ENCODE results near the gene HOXC6.

GRCh38 chr12:54059668-54060067 is 31.4 kb downstream of the HOXC6 start:
- TF ChIP-seq, protein P1, sequence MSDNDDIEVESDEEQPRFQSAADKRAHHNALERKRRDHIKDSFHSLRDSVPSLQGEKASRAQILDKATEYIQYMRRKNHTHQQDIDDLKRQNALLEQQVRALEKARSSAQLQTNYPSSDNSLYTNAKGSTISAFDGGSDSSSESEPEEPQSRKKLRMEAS (IDR thresholded peaks at IDR 0.05), result no peak
- TF ChIP-seq POLR2AphosphoS5 (IDR thresholded peaks at IDR 0.05; ENCODE audit: low read depth, low read length), result no peak
- TF ChIP-seq, protein P2, sequence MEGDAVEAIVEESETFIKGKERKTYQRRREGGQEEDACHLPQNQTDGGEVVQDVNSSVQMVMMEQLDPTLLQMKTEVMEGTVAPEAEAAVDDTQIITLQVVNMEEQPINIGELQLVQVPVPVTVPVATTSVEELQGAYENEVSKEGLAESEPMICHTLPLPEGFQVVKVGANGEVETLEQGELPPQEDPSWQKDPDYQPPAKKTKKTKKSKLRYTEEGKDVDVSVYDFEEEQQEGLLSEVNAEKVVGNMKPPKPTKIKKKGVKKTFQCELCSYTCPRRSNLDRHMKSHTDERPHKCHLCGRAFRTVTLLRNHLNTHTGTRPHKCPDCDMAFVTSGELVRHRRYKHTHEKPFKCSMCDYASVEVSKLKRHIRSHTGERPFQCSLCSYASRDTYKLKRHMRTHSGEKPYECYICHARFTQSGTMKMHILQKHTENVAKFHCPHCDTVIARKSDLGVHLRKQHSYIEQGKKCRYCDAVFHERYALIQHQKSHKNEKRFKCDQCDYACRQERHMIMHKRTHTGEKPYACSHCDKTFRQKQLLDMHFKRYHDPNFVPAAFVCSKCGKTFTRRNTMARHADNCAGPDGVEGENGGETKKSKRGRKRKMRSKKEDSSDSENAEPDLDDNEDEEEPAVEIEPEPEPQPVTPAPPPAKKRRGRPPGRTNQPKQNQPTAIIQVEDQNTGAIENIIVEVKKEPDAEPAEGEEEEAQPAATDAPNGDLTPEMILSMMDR (IDR thresholded peaks at IDR 0.05; ENCODE audit: control extremely low read depth in 1 of 3, insufficient read depth in 1 of 3, low read depth in 1 of 3, low read length in 3 of 3), result no peak
- no peak for TF ChIP-seq SRF (IDR thresholded peaks at IDR 0.05; ENCODE audit: low read depth, low read length)
- TF ChIP-seq CREB1 (IDR thresholded peaks at IDR 0.05), result no peak
- TF ChIP-seq EZH2 (IDR thresholded peaks at IDR 0.05; ENCODE audit: low read depth, low read length, severe bottlenecking), result no peak
- no peak for TF ChIP-seq EP300 (IDR thresholded peaks at IDR 0.05; ENCODE audit: borderline replicate concordance in 1 of 2, low read depth in 2 of 2, low read length in 2 of 2)
- no peak for TF ChIP-seq SIN3A (conservative IDR thresholded peaks at IDR 0.05 in 1 of 2, IDR thresholded peaks at IDR 0.05 in 1 of 2; ENCODE audit: low read depth in 1 of 2, low read length in 2 of 2)
- TF ChIP-seq USF2 (IDR thresholded peaks at IDR 0.05; ENCODE audit: low read length), result no peak
- TF ChIP-seq GABPA (IDR thresholded peaks at IDR 0.05; ENCODE audit: borderline replicate concordance, insufficient read depth, low read length), result no peak

All from H1 (cell line).